Endothelial cell of hepatic sinusoid (primary cell): ENCODE measurements around the gene ITPA.

ENCODE experiments used
- in situ Hi-C: cut with HindIII; loops from 2 replicates; pipeline ENCODE4 v1.10.0; 2017; ENCODE audit warnings: low sequenced_read_pairs

Gene ITPA

DNA sequence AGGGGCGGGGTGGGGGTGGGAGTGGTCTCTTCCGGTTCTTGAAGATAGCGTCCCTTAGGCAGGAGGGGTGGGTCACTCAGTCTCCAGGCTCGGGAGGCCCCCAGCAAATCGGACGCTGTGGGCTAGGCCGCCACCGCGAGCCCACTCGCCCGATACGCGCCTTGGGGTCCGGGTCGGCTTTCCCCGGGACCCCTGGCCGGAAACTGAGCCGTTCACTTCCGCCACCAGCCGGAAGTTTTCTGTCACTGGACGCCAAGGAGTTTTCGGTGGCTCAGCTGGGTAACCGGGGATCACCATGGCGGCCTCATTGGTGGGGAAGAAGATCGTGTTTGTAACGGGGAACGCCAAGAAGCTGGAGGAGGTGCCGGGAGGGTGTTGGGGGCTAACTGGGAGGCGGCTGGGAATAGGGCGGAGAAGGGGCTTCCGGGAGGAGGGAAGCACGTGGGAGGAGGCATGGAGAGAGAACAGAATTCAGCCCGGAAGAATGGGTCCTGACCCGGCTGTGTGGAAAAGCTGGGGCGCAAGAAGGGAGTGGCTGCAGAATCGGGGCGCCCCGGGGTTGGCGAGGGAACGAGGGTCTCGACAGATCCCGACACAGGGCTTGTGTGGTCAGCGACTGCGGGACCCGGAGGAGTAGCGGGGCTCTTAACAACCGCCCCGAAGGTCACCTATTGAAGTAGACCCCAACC, at the start of gene ITPA:
Gene ITPA (plus strand): TSS at position 242 of the 689 bp plus-strand sequence. CDS start 54 bp downstream, at position 296.
- in situ Hi-C loops, result loop anchor here (5.0 kb wide), 1 partner anchor 38 kb away; no protein-coding TSS in a partner anchor

GRCh38 chr20:3160418-3160817, 48.9 kb upstream of the ITPA start:
- in situ Hi-C loops, result no loop called here

- in situ Hi-C loops, result no loop called here
Measured at GRCh38 chr20:3161316-3162079, 47.8 kb upstream of the ITPA start.

DNA sequence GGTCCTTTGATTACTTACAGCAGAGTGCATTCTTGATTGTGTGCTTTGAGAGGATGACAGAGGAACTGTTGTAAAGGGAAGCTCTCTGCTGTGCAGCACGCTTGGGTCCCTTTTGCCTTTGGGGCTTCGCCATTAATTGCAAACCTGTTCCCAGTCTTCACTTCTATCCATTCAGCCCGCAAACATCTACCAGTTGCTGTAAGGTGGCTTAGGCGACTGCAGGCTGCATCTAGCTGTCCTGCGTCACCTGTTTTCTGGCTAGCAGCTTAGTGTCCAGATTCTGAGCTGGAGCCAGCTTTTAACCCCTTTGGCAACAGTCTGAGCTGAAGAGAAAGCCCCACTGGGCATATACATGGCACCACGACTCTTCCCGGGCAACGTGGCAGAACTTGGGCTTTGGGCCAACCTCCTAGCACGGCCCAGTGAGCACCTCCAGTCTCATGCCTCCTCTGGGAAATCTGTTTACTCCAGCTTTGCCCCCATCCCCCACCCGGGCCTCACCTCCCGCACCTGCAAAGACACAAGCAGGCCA, 47.2 kb upstream of the ITPA start:
- in situ Hi-C loops, result no loop called here

- in situ Hi-C loops, result no loop called here
Measured at GRCh38 chr20:3163099-3164042, 45.9 kb upstream of the ITPA start.

DNA sequence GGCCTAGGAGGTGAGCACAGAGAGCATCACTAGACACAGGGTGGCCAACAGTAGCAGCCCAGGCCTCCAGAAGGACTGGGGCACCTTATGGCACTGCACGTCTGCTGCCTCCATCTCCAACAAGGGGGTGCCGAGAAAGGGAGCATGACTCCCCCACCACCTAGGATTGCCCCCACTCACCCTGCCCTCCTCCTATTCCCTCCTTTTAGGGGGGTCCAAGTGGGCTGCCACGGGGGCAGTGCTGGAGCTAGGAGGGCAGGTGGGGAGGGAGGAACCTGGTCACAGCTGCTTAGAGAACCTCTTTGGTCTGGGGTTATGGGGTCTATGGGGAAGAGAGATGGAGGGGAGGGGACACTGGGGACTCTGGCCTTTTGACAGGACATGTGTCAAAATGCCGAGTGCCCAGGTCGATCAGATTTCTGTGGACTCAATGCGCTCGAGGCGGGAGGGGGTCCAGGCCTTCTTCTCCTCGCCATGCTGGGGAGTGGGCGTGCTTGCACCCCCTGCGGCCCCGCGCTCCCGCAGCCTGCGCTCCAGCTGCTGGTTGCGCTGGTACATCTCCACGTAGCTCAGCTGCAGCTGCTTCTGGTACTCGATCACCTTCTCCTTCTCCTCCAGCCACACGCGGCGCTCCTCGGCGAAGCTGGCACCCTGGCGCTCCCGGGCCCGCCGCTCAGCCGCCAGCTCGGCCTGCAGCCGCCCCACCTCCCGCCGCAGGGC, 45.1 kb upstream of the ITPA start:
- in situ Hi-C loops, result no loop called here

DNA sequence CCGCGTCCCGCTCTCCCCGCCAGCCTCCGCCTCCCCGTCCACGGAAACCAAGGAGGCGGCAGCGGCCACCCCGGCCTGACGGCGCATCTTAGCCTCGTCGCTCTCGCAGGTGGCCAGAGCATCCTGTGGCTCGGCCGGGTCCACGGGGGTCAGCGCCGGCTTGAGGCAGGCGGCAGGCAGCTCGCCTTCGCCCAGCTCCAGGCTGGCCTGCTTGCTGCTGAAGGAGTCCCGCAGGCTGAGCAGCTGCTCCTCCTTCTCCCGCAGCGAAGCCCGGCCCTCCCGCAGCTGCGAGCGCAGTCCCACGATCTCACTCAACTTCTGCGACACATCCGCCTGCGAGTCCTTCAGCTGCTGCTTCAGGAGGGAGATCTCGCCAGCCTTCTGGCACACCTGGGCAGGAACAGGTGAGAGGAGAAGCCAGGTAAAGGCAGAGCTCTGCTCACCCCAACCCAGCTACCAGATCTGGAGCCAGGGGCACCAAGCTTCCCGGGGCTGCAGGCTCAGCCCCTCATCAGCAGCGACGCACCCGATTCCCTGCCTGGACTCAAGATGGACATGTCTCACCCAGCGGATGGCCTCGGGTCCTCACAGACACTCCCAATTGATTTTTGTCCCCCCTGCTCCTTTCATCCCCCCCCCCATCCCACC, 44.4 kb upstream of the ITPA start:
- in situ Hi-C loops, result no loop called here

GRCh38 chr20:3165473-3166337, 43.6 kb upstream of the ITPA start:
- in situ Hi-C loops, result no loop called here

DNA sequence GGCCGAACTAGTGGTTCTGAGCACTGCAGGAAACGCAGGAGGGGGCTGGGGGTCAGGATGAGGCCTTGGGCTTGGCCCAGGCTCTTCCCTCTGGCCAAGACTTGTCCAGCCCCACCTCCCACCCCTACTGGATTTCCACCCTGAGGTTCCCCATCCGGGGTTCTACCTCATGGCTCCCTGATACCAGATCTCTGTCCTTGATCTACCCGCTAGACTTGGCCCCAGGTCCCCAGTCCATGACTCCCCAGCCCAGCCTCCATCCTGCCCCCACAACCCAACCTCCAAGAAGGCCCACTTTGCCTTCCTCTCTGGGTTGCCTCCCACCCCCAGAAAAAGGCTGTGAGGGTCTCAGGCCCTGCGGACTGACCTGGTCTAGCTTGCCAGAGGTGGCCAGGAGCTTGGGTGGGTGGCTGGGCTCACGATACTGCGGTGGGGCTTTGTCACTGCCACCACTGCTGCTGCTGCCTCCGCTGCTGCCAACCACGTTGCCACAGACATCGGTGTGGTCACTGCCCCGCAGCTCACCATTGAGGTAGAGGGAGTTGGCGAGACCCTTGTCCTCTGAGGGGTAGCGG, 42.9 kb upstream of the ITPA start:
- in situ Hi-C loops, result no loop called here

DNA sequence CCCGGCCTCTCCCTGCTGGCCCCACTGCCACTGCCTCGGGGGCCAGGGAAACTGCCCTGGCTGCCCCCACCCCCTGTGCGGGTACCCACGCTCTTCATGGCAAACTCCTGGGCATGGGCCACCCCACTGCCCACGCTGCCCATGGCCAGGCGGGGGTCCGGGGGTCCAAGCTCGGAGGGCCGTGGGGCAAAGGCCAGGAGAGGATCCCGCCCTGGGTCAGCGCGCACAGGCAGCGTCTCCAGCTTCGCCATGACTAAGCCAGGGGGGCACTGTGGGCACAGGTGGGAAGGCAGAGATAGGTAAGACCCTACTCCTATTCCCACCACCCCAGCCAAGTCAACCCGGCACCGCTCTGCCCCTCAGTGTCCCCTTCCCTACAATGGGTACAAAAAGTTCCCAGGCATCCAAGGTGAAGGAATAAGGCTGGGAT, 42.4 kb upstream of the ITPA start:
- in situ Hi-C loops, result no loop called here

- in situ Hi-C loops, result no loop called here
Measured at GRCh38 chr20:3167738-3168078, 41.6 kb upstream of the ITPA start.

- in situ Hi-C loops, result no loop called here
Measured at GRCh38 chr20:3168079-3168828, 41.0 kb upstream of the ITPA start.

DNA sequence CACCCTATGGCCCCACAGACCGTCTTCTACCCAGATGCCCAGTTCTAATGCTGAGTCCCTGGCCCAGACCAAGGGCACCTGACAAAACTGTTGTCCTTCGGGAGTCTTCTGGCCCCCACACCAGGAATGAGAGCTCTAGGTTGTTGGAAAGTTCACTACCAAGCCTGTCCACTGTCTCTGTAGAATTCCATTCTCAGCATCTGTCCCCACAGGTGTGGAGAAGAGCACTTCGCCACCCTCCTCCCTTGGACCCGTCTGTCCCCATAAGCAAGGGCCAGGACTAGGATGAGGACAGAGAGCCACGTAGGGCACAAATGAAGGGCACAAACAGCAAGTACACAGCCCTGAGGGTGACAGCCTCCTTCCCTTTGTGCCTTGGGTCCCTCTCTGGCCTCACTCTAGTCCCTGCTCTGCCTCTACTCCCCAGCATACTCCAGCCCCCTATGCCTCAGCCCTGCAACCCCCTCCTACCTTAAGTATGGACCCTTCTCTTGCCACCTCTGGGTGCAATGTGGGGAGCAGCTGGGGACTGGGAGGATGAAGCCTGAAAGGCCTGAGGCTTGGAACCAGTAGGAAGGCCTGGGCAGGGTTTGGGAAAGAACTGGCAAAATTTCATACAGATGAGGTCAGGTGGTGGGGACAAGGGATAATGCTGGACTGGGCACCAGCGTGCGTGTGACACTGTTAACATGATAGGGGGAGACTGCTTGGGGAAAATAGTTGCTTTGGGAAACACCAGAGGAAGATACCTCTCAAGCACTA, 40.3 kb upstream of the ITPA start:
- in situ Hi-C loops, result no loop called here

- in situ Hi-C loops, result no loop called here
Measured at GRCh38 chr20:3171391-3172125, 37.7 kb upstream of the ITPA start.

GRCh38 chr20:3172126-3172932, 37.0 kb upstream of the ITPA start:
- in situ Hi-C loops, result no loop called here
